GM19468 (cell line): ENCODE results near the gene TNFRSF18.

ENCODE experiments used
- ATAC-seq: cut with Tn5 transposase; IDR thresholded peaks from one replicate; pipeline ENCODE4 v1.9.1; 2021; ENCODE audit warnings: mild to moderate bottlenecking, moderate library complexity, moderate number of reproducible peaks; ENCODE audit not compliant: unreplicated experiment; ENCODE audit errors: extremely low read depth

Gene TNFRSF18

GRCh38 chr1:1157033-1157365 is 49.4 kb downstream of the TNFRSF18 start:
- ATAC-seq: no peak

GRCh38 chr1:1156140-1157032 is 50.0 kb downstream of the TNFRSF18 start:
- no peak for ATAC-seq

- ATAC-seq: no peak
These were observed 51.1 kb downstream of the TNFRSF18 start for GRCh38 chr1:1155258-1155657.

GRCh38 chr1:1153874-1154273 is 52.5 kb downstream of the TNFRSF18 start:
- ATAC-seq: no peak
